OCI-LY3 (cell line): ENCODE measurements around the gene C8A.

ENCODE experiments used
- H2AFZ ChIP-seq: fragments of 200-600, 300-600 bp; shearing (Covaris generic); 2 replicates; pipeline ENCODE4 v1.6.0; 2014; ENCODE audit warnings: antibody characterized with exemption, low read depth, low read length
- H3K27ac ChIP-seq: fragments of 200-600, 300-600 bp; sonication (generic); 2 replicates; pipeline ENCODE4 v1.5.1; 2014; ENCODE audit warnings: mild to moderate bottlenecking, low read length, moderate library complexity, mixed read lengths
- H3K27me3 ChIP-seq: fragments of 200-600, 300-600 bp; sonication (generic); 2 replicates; pipeline ENCODE4 v1.6.1; 2014; ENCODE audit warnings: low read depth, low read length, mixed read lengths
- H3K36me3 ChIP-seq: fragments of 200-600, 300-600 bp; sonication (generic); replicated peaks from 2 replicates; pipeline ENCODE3; 2014; ENCODE audit warnings: low read depth, low read length, mixed read lengths
- H3K4me1 ChIP-seq: fragments of 300-600, 200-600 bp; sonication (generic); 2 replicates; pipeline ENCODE4 v1.6.1; 2014; ENCODE audit warnings: low read length, mixed read lengths
- H3K4me2 ChIP-seq: fragments of 200-600, 300-600 bp; sonication (generic); 2 replicates; pipeline ENCODE4 v1.6.1; 2014; ENCODE audit warnings: low read length, mixed read lengths
- H3K4me3 ChIP-seq: fragments of 300-600, 200-600 bp; sonication (generic); 2 replicates; pipeline ENCODE4 v1.5.1; 2014; ENCODE audit warnings: antibody characterized with exemption, mild to moderate bottlenecking, low read length, moderate library complexity
- H3K79me2 ChIP-seq: fragments of 300-600, 200-600 bp; shearing (Covaris generic); 2 replicates; pipeline ENCODE4 v1.6.1; 2014; ENCODE audit warnings: mild to moderate bottlenecking, low read length, mixed read lengths
- H3K9ac ChIP-seq: fragments of 300-600, 200-600 bp; shearing (Covaris generic); 2 replicates; pipeline ENCODE4 v1.6.0; 2014; ENCODE audit warnings: mild to moderate bottlenecking, low read length, moderate library complexity
- H3K9me3 ChIP-seq: fragments of 200-600, 300-600 bp; shearing (Covaris generic); 2 replicates; pipeline ENCODE4 v1.6.1; 2014; ENCODE audit warnings: low read length, mixed read lengths; ENCODE audit not compliant: insufficient read depth
- H4K20me1 ChIP-seq: fragments of 200-600, 300-600 bp; sonication (generic); 2 replicates; pipeline ENCODE4 v1.6.1; 2016; ENCODE audit warnings: low read length, mixed read lengths; ENCODE audit not compliant: insufficient read depth
- CTCF ChIP-seq: fragments of 200-600, 300-600 bp; sonication (generic); IDR thresholded peaks from 2 replicates; pipeline ENCODE4 v1.5.1; 2014; ENCODE audit warnings: antibody characterized with exemption, low read length, low read depth
- EZH2phosphoT487 ChIP-seq: fragments of 200-600 bp; shearing (Covaris generic); IDR thresholded peaks from 2 replicates; pipeline ENCODE4 v1.6.1; 2018; ENCODE audit warnings: antibody characterized with exemption, mixed run types, low read depth

The C8A gene

GRCh38 chr1:56967355-56967754, 112.8 kb downstream of the C8A start:
- TF ChIP-seq CTCF (no peak), EZH2phosphoT487 (no peak)

More at GRCh38 chr1:56967355-56967754, 112.8 kb downstream of the C8A start:
- Histone ChIP-seq H3K27me3 (no peaks in the 10 kb centered on the region), H2AFZ (no peak overlapping the region), H3K9me3 (no peaks in the 10 kb centered on the region), H3K79me2 (no peaks in the 10 kb centered on the region), H3K27ac (no peak overlapping the region), H3K4me2 (no peak overlapping the region), H3K4me3 (no peak overlapping the region), H3K36me3 (no peaks in the 10 kb centered on the region), H4K20me1 (no peaks in the 10 kb centered on the region), H3K4me1 (no peaks in the 10 kb centered on the region), H3K9ac (no peak overlapping the region)
